Measurements from ENCODE around the gene CDC42SE2. TPM values are rescaled to one million over a fixed set of nuclear protein-coding genes. Genes with fewer than 3 reads are reported as not detected.

CDC42SE2 gene
- total RNA-seq, 1 experiment from 2014 or later = 46.1 TPM

DNA sequence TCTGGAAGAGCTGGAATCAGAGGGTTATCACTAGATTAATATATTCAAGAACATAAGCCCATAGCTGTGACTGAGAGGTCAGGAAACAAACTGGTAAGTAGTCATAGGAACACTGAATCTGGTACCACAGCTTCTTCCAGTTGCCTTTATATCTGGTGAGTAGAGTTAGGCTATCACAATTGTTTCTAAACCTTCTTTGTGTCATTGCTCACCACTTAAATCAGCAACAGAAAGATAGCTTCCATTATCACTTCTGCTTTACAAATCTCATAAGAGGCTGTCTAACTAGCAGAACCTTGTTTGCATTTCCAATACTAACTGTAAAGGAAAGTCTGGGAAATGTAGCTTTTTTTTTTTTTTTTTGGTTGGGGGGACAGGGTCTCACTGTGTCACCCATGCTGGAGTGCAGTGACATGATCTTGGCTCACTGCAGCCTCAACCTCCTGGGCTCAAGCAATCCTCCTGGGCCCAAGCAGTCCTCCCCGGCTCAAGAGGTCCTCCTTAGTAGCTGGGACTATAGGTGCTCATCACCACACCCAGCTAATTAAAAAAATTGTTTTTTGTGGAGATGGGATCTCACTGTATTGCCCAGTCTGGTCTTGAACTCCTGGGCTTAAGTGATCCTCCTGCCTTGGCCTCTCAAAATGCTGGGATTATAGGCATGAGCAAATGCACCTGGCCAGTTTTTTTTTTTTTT lies 22.0 kb downstream of the CDC42SE2 start:
- POLR2A ChIA-PET = no interaction called here
- in situ Hi-C loops (cut with HindIII; ENCODE audit: low pct_unique_long_range_greater_than_20kb, low sequenced_read_pairs) (no loop called here), intact Hi-C loops (cut with micrococcal nuclease; ENCODE audit: unreplicated experiment) (no loop called here)
- H3K4me3 ChIP-seq (ENCODE audit: low read depth in 2 of 2, low read length in 2 of 2) = no peak overlapping the region
- no peaks in the 10 kb centered on the region for H3K27me3 ChIP-seq (ENCODE audit: control insufficient read depth, insufficient read depth, low read length)
- TF ChIP-seq CTCF (IDR thresholded peaks at IDR 0.05) = no peak
- TF ChIP-seq TCF7L2 (IDR thresholded peaks at IDR 0.05; ENCODE audit: low read depth, low read length) = no peak
- no peak for TF ChIP-seq SIN3A (IDR thresholded peaks at IDR 0.05; ENCODE audit: borderline replicate concordance, insufficient read depth, low read depth, low read length)
- no peak for TF ChIP-seq POLR2AphosphoS5 (IDR thresholded peaks at IDR 0.05; ENCODE audit: low read depth, low read length)
- H3K9me3 ChIP-seq (ENCODE audit: control insufficient read depth, insufficient read depth, low read depth, low read length) = no peaks in the 10 kb centered on the region
- DNase-seq (ENCODE audit: low read depth, low spot score) (no peak), ATAC-seq (no peak)
- CTCF ChIA-PET = interaction anchor here (0.7 kb wide), 1 partner anchor 11 kb away, joined by 9 read pairs; no protein-coding TSS in a partner anchor
- H3K27ac ChIP-seq (ENCODE audit: low read length) = no peak overlapping the region
- no peaks in the 10 kb centered on the region for H3K36me3 ChIP-seq (ENCODE audit: control insufficient read depth, insufficient read depth, low read length)
- peaks cover 19% of the 10 kb centered on the region for H3K4me1 ChIP-seq (ENCODE audit: control insufficient read depth, insufficient read depth, low read length)
- BruUV-seq (replicated peaks) = no TSS peak

- no peak overlapping the region for H3K4me3 ChIP-seq (ENCODE audit: low read depth in 2 of 2, low read length in 2 of 2)
- DNase-seq (ENCODE audit: low read depth, low spot score) (no peak), ATAC-seq (no peak)
- H3K36me3 ChIP-seq (ENCODE audit: control insufficient read depth, insufficient read depth, low read length) = no peaks in the 10 kb centered on the region
- H3K4me1 ChIP-seq (ENCODE audit: control insufficient read depth, insufficient read depth, low read length) = peaks cover 14% of the 10 kb centered on the region
- no TSS peak for BruUV-seq (replicated peaks)
- intact Hi-C loops (cut with micrococcal nuclease; ENCODE audit: unreplicated experiment) (no loop called here), in situ Hi-C loops (cut with HindIII; ENCODE audit: low pct_unique_long_range_greater_than_20kb, low sequenced_read_pairs) (no loop called here)
- no peak overlapping the region for H3K27ac ChIP-seq (ENCODE audit: low read length)
- no peaks in the 10 kb centered on the region for H3K27me3 ChIP-seq (ENCODE audit: control insufficient read depth, insufficient read depth, low read length)
- H3K9me3 ChIP-seq (ENCODE audit: control insufficient read depth, insufficient read depth, low read depth, low read length) = no peaks in the 10 kb centered on the region
- CTCF ChIA-PET = no interaction called here
- POLR2A ChIA-PET = no interaction called here
- no peak for TF ChIP-seq POLR2AphosphoS5 (IDR thresholded peaks at IDR 0.05; ENCODE audit: low read depth, low read length)
- no peak for TF ChIP-seq SIN3A (IDR thresholded peaks at IDR 0.05; ENCODE audit: borderline replicate concordance, insufficient read depth, low read depth, low read length)
- TF ChIP-seq TCF7L2 (IDR thresholded peaks at IDR 0.05; ENCODE audit: low read depth, low read length) = no peak
- no peak for TF ChIP-seq CTCF (IDR thresholded peaks at IDR 0.05)
- TF ChIP-seq REST (IDR thresholded peaks at IDR 0.05; ENCODE audit: insufficient read depth in 1 of 2, low read depth in 2 of 2, low read length in 1 of 2) = no peak
Measured at GRCh38 chr5:131286400-131286715, 22.5 kb downstream of the CDC42SE2 start.
